Smooth muscle cell of the brain vasculature (primary cell): Measurements from ENCODE around the gene RBM4.

Experiments
- DNase-seq: peaks from one replicate; pipeline ENCODE4 v3.0.0-alpha.2; 2012; ENCODE audit warnings: low read depth, low spot score

The RBM4 gene

DNA sequence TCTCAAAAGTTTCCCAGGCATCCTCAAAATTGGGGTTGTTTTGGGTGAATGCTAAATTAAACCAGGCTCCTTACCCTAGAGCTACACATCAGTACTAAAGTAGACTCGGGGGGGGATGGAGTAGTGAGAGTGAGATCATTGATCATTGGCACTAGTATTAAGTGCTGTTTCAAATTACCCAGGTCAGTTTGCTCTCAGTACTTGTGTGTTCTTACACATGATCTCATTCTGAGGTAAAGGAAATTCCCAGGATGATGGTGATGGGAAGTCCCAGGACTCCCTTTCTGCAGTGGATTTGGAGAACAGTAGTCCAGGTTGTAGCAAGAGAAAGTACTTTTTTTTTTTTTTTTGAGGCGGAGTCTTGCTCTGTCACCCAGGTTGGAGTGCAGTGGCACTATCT is 12.5 kb downstream of the RBM4 start:
- DNase-seq, result no peak

DNA sequence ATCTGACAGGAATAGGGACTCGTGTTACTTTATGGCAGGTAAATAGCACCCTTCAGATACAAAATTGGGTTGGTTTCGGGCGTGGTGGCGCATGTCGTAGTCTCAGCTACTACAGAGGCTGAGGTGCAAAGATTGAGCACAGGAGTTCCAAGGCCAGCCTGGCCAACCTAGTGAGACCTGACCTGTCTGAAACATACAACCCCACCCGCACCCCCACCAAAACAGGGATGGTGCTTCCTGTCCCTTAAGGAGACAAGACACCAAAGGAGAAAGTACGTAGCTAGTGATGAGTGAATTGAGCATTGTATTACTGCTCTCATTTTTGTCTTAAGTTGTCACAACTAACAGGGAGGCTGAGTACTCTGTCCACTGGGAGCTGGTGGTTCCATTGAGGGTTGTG is 14.1 kb downstream of the RBM4 start:
- no peak for DNase-seq

DNA sequence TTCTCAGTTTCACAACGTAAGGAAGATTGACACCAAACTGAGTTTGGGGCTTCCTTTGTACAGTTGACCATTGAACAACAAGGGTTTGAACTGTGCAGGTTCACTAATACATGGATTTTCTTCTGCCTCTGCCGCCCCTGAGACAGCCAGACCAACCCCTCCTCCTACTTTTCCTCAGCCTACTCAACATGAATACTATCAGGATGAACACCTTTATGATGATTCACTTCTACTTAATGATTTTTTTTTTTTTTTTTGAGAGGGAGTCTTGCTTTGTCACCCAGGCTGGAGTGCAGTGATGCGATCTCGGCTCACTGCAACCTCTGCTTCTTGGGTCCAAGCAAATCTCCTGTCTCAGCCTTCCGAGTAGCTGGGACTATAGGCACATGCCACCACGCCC is 14.6 kb downstream of the RBM4 start:
- DNase-seq, result no peak

DNA sequence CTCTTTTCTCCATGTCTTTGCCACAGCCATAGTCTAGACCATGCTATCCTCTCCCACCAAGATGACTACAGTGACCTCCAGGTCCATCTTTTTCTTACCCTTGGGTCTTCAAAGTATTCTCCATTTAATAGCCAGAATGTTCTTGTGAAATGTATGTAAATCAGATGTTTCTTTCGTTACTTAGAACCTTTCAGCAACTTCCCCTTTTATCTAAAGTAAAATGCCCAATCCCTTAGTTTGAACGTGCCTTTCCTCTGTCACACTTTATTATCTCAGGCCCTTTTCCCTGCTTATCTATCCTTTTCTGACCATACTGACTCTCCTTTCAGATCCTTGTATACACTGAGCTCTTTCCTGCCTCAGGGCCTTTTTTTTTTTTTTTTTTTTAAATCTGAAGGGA is 21.3 kb downstream of the RBM4 start:
- no peak for DNase-seq

DNA sequence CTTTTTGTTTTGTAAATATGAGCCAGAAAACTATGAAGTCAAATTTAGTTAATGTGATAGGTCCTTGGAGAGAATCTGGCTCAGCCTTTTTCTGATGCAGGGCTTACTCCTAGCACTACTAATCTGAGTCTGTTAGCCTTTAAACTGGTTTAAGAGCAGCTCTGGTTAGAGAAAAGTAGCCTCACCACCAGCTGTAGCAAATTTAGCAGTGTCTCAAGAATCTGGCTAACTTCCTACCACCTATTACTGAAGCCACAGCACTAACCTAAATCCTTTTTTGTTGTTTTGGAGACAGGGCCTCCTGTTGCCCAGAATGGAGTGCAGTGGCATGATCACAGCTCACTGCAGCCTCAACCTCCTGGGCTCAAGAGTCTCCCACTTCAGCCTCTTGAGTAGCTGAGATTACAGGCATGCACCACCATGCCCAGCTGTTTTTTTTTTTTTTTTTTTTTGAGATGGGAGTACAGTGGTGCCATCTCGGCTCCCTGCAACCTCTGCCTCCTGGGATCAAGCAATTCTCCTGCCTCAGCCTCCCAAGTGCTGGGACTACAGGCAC is 25.3 kb downstream of the RBM4 start:
- DNase-seq, result no peak

DNA sequence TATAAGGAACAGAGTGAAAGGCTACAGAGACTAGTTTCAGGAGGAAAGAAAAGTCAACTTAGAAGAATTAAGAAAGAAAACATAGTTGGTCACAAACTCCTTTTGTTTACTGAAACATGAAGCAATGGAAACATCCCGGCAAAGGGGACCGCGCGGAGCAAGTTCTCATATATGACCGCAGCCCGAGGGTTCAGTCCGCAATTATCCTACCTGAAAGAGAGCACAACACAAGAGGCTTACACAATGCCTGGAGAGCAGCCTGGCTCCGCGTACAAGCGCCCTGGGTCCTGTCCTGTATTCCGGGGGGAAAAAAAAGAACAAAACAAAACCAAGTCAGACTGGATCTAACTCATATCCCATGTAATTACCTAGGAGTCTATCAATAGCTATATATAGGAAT is 26.9 kb downstream of the RBM4 start:
- no peak for DNase-seq

DNA sequence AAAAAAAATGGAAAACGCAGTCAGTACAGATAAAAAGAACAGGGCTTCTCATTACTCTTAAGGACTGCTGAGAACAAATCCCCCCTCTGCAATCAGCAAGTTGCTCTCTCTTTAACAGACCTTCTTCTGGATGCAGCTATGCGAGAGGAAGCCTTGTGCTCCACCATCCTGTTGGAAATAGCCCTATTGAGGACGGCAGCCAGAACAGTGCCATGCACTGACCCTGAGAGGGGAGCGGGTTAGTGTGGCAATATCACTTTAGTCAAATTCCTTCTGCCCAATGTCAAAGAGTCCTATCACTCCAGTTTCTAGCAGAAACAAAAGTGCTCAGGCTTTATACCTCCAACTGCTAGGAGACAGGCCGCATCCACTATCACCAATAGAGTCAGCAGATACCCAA is 32.3 kb downstream of the RBM4 start:
- no peak for DNase-seq

DNA sequence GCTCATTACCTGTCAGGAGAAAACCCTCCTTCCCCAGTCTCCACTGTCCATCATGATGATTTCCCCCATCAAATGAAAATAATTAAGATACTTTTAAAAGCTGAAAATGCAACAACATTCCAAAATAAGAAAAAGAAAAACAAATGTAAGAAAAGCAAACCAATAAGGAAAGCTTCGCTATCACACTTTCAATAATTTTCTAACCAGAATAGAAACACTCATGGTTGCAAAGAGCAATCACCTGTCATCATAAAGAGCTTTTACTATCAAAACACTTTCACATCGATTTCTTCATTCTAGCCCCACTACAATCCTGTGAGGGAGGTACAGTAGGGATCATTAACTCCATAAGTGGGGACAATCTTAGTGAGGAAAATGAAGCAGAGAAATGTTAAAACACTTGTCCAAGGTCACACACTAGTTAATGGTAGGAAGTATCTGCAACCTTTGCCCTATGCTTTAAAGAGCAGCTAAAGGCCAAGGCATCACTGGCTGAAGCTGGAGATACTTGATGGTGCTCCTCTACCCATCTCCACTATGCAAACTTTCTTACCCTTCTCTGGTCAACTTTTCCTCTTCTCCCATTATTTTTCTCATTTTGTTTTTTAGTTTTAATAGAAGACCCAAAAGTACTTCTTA is 36.6 kb downstream of the RBM4 start:
- DNase-seq, result no peak

DNA sequence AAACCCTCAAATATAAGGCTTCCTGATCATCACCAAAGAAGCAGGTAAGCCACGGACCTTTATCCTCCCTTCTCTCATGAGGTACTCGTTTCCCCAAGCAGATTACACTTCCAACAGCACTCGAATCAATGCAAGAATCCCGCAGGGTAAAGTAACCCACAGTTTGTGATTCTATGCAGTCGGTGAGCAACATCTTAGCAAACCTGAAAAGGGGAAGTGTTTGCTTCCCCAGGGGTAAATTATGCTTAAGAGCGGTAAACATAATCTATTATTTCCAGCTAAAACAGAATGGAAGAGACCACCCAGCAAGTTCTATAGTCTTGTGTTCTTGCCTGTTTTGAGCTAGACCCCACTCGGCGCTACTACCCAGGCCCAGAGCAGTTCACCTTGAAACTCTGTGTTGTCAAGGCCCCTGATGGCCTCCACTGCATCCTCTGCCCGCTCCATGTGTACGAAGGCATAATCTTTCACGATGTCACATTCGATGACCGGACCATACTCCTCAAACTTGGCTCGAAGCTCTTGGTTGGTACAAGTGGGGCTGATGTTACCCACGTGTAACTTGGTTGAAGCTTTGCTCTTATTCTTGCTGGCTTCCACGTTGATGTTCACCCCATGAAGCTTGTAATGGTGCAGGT is 37.9 kb downstream of the RBM4 start:
- DNase-seq, result no peak

DNA sequence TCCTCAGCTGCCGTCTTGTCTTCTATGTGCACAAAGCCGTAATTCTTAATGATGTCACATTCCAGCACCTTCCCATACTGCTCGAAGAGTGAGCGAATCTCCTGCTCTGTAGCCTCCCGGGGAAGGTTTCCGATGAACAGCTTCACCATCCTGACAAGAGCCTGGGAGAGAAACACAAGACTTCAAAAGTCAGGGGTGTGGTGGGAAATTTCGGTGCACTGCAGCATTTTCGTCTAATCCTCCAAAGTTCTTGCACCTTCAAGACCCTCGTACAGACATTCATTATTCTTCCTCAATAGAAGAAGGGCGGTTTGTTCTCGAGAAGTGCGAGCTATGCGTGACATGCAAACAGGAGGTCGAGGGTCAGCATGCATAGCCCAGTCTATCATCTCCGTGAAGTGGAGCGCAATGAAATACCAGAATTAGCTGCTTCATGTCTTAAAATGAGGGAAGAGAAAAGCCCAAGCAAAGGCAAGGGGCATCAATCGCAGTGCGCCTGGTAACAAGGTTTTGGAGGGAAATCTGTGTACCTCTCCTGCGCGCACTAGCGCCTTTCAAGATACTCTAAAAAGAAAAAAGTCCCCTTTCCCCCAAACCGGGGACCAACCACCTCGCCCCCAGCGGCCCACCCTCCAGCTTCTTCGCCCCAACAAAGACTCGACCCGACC is 38.6 kb downstream of the RBM4 start:
- DNase-seq, result no peak

DNA sequence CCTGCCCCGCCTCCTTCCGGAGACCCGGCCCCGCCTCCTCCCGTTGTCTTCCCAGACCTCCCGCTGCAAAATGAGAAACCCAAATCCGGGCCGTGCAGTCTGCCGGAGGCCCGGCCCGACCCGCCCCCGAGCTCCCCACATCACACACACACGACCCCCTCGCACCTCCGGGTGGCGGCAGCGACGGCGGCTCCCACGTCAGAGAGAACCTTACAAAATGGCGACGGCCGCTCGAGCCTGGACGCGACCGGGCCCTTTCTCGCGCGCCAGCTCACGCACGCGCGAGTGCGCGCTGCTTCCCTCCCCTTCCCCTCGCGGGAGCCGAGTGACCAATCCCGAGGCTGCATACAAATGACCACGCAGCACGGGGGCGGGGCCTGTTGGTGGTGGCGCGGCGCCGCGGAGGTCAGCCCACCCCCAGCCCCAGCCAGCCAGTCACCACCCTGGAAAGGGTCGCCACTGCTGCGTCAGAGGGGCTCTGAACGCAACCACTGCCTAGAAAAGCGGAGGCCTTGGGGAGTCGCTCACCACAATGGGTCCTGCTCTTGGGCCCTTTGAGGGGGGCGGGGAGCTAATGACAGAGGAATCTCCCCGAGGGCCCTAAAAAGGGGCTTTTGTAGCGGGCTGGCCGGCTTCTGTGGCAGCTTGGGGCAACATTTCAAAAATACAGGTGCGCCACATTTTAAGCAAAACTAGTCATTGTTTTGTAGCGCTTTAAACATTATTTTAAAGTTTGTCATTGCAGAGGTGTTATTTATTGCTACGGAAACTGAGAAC is 39.3 kb downstream of the RBM4 start, which contains the start of gene RBM4B:
Gene RBM4B, minus strand, starts transcription at position 289 of the 777 bp plus-strand sequence. CDS start 808 bp downstream, outside the sequence.
- DNase-seq, result peak; percentile 91

DNA sequence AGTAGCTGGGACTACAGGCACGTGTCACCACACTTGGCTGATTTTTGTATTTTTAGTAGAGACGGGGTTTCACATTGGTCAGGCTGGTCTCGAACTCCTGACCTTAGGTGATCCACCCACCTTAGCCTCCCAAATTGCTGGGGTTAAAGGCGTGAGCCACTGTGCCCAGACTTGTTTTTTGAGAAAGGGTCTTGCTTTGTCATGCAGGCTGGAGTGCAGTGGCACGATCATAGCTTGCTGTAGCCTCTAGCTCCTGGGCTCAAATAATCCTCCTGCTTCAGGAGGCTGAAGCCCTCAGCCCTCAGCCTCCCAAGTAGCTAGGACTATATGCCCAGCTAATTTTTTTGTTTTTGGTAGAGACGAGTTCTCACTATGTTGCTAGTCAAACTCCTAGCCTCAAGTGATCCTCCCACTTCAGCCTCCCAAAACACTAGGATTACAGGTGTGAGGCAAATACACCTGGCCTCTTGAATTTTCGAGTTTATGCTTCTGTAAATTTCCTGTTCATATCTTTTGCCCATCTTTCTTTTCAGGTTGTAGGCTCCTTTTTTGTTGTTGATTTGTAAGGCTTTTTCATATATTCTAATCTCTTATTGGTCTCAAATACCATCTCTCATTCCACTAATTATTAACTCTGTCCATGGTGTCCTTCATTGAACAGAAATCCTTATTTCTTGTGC is 42.6 kb downstream of the RBM4 start:
- DNase-seq, result no peak

DNA sequence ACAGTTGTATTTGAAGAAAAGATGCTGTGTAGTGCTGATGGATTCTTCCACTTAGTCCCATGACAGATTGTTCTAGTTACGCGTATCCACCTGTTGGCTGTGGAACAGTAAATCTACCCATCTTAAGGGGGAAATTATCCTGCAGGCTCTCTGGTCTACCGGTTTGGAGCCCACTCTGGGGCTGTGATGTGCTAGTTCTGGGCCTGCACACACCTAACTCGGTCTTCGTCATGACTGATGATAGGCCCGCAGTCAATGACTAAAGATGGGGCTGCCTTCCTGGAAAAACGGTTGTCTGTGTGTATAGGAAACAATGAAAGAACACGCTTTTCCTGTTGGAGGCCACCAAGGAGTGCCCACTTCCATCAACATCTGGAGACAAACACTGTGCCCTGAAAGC is 45.4 kb downstream of the RBM4 start:
- no peak for DNase-seq

DNA sequence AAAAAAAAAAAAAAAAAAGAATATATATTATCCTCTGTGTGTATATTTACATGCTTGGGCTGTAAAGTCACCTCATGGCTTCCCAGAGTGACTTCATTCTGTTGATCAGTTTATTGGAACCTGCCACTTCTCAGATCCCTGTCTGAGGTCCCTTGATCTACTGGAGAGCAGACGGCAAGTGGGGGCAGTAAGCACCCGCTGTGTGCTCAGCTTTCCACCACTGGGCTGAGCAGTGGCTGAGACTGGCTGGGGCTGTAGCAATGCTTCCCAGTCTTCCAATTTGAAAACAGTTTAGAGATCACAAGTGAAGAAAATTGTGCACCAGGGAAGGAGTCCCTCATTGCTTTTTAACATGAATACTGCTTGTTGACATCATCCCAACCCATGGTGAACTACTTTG is 46.1 kb downstream of the RBM4 start:
- DNase-seq, result no peak

DNA sequence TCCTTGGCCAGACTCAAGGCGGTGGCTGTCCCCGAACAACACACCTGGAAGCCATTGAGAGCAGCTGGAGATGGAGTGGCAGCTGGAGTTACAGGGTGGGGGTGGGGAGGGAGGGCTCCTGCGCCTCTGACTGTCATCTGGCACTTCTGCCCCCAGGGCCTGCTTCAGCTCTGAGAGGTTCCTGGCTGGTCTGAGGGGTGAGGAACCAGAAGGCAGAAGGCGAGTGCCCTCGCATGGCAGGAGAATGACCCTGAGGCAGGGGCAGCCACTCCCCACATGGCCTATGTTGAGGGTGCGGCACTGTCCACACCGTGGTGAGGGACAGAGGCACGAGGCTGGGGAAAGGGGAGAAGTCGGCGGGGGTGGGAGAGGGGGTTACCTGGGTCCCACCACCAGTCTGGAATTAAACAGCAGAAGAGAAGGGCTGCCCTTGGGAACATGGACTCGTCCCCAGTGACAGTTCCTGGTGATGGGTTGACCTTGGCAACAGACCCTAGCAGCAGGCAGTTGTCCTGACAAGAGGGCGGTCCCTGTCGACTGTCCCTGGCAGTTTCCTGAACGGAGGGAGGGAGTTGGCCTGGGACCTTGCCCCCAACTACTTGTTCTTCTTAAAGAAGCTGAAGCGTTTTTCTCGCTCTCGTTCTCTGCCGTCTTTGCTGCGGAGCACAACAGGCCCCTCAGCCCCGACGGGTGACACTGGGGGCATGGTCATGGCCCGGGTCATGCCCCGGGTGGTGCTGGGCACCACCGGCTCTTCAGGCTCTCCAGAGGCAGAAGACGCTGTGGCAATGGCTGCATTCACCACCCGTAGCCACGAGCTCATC is 47.0 kb downstream of the RBM4 start:
- no peak for DNase-seq

DNA sequence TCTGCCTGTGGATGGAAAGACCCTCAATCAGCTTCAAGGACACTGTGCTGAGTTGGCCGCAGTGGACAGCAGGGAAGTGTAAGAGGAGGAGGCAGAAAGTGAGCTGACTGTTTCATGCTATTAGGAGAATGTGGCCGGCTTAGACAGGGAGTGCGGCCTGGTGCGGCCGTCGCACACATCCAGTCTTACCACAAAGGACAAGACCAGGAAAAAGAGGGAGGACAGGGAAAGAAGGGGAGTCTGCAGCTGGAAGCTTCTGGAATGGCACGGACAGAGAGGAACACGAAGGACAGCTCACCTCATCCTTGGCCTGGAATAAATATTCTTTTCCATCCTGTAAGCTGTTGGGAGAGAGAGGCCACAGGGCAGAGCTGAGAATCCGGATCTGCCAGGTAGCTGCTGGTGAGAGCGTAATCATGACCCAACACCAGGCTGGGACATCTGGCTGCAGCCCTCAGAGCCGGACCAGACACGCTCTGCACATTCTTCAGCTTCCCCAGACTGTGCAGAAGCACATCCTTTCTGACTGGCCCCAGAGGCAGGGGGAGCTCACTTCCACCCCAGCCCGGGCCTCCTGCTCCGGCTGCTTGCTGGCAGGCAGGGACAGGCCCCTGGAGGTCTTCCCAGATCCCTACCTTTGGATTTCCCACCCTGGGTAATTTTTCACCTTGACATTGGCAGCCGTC is 47.7 kb downstream of the RBM4 start:
- DNase-seq, result no peak

DNA sequence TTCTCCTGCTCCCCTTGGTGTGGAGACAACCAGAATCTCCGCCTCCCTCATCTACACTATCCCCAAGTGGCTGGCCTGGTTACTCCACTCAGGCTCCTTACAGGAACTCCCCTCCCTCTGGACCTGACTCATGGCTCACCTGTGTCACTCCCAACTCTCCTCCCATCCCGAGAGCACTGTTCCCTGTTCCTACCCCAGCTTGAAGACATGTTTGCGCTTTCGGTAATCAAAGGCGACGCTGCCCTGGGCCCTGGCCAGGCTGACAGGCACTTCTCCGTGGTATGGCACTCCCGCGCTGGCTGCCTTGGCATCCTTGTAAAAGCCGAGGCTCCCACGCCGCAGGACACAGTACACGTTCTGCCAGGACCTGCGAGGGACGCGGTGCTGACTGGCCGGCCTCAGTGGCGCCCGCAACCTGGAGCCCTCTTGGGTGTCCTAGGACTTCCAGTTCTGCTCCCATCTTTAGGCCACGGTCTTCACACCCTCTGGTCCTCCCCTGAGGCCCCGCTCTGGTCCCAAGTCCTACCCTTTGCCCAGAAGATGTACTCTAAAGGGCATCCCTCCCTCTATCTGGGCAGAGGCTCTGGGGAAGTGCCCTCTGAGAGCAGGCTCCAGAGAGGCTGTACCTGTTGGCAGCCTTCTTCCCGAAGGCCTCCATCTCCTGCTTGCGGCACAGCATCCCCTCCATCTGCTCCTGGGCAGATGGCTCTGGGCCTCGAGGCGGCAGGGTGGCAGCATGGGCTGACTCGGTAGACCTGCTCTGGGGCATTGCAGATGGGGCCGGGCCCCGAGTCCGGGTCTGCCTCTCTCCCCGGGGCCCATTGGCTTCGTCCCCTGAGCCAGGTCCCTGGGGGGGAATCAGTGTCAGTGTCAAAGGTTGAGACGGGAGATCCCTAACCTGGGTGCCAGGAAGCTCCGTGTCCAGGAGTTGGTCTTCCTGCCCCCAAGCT is 48.6 kb downstream of the RBM4 start:
- no peak for DNase-seq

DNA sequence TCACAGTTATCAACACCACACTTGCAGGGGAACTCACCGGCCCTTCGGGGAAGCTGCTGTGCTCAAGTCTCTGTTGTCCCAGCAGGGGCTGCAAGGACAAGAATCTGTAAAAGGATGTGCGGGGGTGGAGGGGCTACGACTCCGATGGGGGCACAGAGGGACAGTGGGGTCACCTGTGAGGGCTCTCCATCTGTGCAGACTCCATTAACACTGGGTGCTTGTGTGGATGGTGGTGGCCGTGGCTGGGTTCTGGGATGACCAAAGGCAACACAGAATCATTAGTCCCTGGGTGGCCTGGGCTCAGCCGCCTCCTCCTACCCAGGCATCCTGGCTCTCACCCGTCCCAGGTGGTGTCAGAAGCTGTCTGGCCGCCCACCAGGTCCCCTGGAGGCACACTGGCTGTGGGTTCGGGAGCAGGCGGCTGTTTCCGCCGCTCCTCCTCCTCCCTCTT is 49.4 kb downstream of the RBM4 start:
- no peak for DNase-seq
